Left ventricle myocardium inferior (tissue), 1 donor: Measurements from ENCODE around the gene CHIA. TPM values are rescaled to one million over a fixed set of nuclear protein-coding genes. Genes with fewer than 3 reads are reported as not detected.

Experiments
- DNase-seq: peaks from one replicate; pipeline ENCODE4 v3.0.0-alpha.2; 2020
- H3K27ac ChIP-seq: fragments of 200-600 bp; replicated peaks from 2 replicates; pipeline ENCODE4 v1.8.0; 2021
- H3K27me3 ChIP-seq: fragments of 200-600 bp; 2 replicates; pipeline ENCODE4 v1.8.0; 2021; ENCODE audit warnings: low read depth
- H3K36me3 ChIP-seq: fragments of 200-600 bp; 2 replicates; pipeline ENCODE4 v1.8.0; 2021
- H3K4me1 ChIP-seq: fragments of 200-600 bp; 2 replicates; pipeline ENCODE4 v1.8.0; 2021
- H3K4me3 ChIP-seq: fragments of 200-600 bp; 2 replicates; pipeline ENCODE4 v1.8.0; 2021; ENCODE audit warnings: mild to moderate bottlenecking, moderate library complexity
- H3K9me3 ChIP-seq: fragments of 200-600 bp; replicated peaks from 2 replicates; pipeline ENCODE4 v1.8.0; 2021
- CTCF ChIP-seq: fragments of 200-600 bp; IDR thresholded peaks from 2 replicates; pipeline ENCODE4 v1.8.0; 2021; ENCODE audit warnings: antibody characterized with exemption, mild to moderate bottlenecking, borderline replicate concordance
- intact Hi-C: fragments of 100-400 bp; cut with micrococcal nuclease; formaldehyde crosslinking; loops from one replicate; pipeline ENCODE4 v1.11.0; 2022
- total RNA-seq: library from RNA; stranded (reverse); fragmentation: NEBNext Ultra II Directional; extraction: Animal tissue kit (Norgen Biotek cat#: 25700); gene quantifications from one replicate; pipeline ENCODE4 v1.2.1, GENCODE V29; 2021
- donor health status: DM: no; HTN: yes; CAD: no; lungs with severe emphysema.

CHIA gene
- total RNA-seq, 1 donor from 2014 or later = not detected

DNA sequence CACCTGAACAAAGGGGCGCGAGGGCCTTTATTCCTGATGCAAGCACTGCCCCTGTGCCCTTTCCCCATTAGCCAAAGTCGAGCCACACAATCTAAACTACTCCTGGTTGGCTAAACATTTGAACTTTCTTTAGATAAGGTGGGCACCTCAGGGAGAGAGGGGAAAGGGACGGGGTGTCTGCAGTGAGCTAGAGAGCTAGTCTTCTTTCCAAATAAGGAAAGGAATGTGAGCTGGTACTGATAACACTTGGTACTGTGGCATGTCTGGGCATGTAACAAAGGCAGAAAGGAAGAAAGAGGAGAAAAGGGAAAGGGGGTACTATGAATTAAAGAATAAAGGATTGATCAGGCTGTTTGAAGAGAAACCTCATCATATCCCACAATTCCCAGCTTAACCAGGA, 74.0 kb downstream of the CHIA start:
- no peaks in the 10 kb centered on the region for H3K4me1 ChIP-seq
- no peak for DNase-seq
- intact Hi-C loops = no loop called here
- H3K27ac ChIP-seq = no peak overlapping the region
- no peak overlapping the region for H3K4me3 ChIP-seq
- no peaks in the 10 kb centered on the region for H3K9me3 ChIP-seq
- TF ChIP-seq CTCF = no peak
- peaks cover 37% of the 10 kb centered on the region for H3K27me3 ChIP-seq
- no peaks in the 10 kb centered on the region for H3K36me3 ChIP-seq

DNA sequence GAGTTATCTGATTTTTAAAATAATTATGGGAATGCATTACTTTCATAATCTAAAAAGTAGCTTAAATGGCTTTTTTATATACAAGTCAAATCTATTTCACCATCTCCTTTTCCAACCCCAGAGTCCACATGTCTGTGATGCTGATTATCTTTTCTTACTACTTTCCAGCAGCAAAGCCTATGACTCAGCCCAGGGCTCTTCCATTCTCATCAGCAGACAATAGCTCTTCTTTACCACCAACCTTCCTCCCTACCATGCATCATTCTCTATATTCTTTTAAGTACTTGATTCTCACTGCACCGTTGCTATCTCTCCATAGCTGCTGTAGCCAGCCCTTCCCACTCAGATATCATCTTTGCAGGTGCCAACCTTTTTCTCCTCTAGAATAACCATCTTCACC, 75.6 kb downstream of the CHIA start:
- intact Hi-C loops = no loop called here
- H3K27ac ChIP-seq = no peak overlapping the region
- peaks cover 43% of the 10 kb centered on the region for H3K27me3 ChIP-seq
- no peak overlapping the region for H3K4me3 ChIP-seq
- no peaks in the 10 kb centered on the region for H3K9me3 ChIP-seq
- no peaks in the 10 kb centered on the region for H3K36me3 ChIP-seq
- no peak for TF ChIP-seq CTCF
- no peak for DNase-seq
- H3K4me1 ChIP-seq = no peaks in the 10 kb centered on the region

GRCh38 chr1:111369177-111369576, 78.5 kb downstream of the CHIA start:
- Histone ChIP-seq H3K4me1 (no peaks in the 10 kb centered on the region), H3K27me3 (peaks cover 60% of the 10 kb centered on the region), H3K27ac (no peak overlapping the region), H3K4me3 (no peak overlapping the region), H3K9me3 (no peaks in the 10 kb centered on the region), H3K36me3 (no peaks in the 10 kb centered on the region)
- no peak for TF ChIP-seq CTCF
- intact Hi-C loops = no loop called here
- no peak for DNase-seq

GRCh38 chr1:111369645-111370044, 79.0 kb downstream of the CHIA start:
- intact Hi-C loops = no loop called here
- no peaks in the 10 kb centered on the region for H3K4me1 ChIP-seq
- H3K27me3 ChIP-seq = peaks cover 60% of the 10 kb centered on the region

More at GRCh38 chr1:111369645-111370044, 79.0 kb downstream of the CHIA start:
- no peak overlapping the region for H3K27ac ChIP-seq
- no peak overlapping the region for H3K4me3 ChIP-seq
- no peaks in the 10 kb centered on the region for H3K36me3 ChIP-seq
- H3K9me3 ChIP-seq = no peaks in the 10 kb centered on the region
- no peak for DNase-seq
- no peak for TF ChIP-seq CTCF

Other genes starting within 250 kb of the CHIA start
- gene DRAM2, start 150.8 kb upstream of the CHIA start, total RNA-seq = 33.0 TPM
- 14.0 TPM for gene CEPT1, start 150.6 kb upstream of the CHIA start, total RNA-seq
- 1.8 TPM for gene DENND2D, start 90.2 kb upstream of the CHIA start, total RNA-seq
- gene CHI3L2, start 63.1 kb upstream of the CHIA start, total RNA-seq = 1.1 TPM
- gene OVGP1, start 136.9 kb downstream of the CHIA start, total RNA-seq = 0.69 TPM
- gene WDR77, start 158.4 kb downstream of the CHIA start, total RNA-seq = 30.7 TPM
- 671 TPM for gene ATP5PB, start 158.6 kb downstream of the CHIA start, total RNA-seq
- gene C1orf162, start 183.1 kb downstream of the CHIA start, total RNA-seq = 5.6 TPM
- 3.1 TPM for gene ADORA3, start 212.8 kb downstream of the CHIA start, total RNA-seq
- 0.85 TPM for gene TMIGD3, start 212.8 kb downstream of the CHIA start, total RNA-seq